COLO668 (cell line): ENCODE data around the gene JARID2.
"Not testable (repeated sequence)": the region's sequence is repeated elsewhere in the genome, so short reads cannot be mapped to it uniquely, and the experiment has no call there.

Source experiments
- DNase-seq: peaks from one replicate; lab custom pipeline; 2025; ENCODE audit not compliant: unreplicated experiment; lab: John Stamatoyannopoulos, UW

The JARID2 gene

DNA sequence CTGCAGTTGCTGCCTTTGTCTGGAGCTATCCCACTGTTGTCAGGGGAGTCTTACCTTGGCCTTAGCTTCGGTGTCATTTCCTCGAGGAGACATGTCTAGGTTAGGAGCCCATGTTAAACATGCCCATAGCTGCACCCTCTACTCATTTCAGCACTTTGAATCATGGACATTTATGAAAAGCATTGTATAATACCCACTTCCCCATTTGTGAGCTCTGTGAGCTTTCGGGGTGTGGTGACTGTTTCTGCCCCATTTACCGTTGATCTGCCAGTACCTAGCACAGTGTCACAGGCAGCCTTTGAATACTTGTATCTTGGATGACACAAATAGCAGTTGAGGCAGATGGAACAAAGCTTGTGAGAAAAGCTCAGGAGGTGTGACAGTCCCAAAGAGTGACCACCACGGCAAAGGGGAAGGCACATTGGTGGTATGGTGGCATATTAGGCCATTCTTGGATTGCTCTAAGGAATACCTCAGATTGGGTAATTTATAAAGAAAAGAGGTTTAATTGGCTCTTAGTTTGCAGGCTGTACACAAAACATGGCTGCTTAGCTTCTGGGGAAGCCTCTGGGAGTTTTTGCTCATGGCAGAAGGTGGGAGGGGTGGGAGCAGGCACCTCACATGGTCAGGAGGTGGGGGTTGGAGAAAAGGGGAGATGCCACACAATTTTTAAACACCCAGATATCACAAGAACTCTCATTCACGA lies 42.0 kb downstream of the JARID2 start:
- no peak for DNase-seq

GRCh38 chr6:15288856-15289255 lies 43.0 kb downstream of the JARID2 start:
- DNase-seq = no peak

DNA sequence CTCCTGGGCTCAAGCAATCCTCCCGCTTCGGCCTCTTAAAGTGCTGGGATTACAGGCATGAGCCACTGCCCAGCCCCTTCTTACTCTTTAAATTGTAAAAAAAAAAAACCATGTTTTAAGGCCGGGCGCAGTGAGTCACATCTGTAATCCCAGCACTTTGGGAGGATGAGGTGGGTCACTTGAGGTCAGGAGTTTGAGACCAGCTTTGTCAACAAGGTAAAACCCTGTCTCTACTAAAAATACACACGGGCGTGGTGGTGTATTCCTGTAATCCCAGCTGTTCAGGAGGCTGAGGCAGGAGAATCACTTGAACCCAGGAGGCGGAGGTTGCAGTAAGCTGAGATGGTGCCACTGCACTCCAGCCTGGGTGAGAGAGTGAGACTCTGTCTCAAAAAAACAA lies 43.6 kb downstream of the JARID2 start:
- not testable (repeated sequence) for DNase-seq

GRCh38 chr6:15290067-15290680 lies 44.3 kb downstream of the JARID2 start:
- DNase-seq = no peak

- no peak for DNase-seq
Observed at GRCh38 chr6:15290962-15291704, 45.3 kb downstream of the JARID2 start.

DNA sequence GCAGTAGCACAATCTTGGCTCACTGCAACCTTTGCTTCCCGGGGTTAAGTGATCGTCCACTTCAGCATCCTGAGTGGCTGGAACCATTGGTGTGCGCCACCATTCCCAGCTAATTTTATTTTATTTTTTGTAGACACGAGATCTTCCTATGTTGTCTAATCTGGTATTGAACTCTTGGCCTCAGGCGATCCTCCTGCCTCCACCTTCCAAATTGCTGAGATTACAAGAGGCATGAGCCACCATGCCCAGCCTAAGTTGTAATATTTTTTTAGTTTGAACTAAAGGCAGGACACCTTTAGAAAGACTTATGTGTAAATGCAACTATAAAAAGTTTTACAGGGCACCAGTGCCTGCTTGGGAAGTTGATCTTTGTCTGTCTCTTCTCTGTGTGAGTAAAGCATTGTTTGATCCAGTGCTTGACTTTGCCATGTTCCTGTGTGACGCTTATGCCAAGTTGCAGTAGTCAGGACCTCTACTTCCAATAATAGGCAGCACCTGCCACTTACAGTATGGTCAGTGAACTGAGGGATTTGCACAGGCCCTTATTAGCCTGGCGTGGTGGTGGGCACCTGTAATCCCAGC lies 46.9 kb downstream of the JARID2 start:
- no peak for DNase-seq

GRCh38 chr6:15293674-15294073 lies 47.8 kb downstream of the JARID2 start:
- no peak for DNase-seq

DNA sequence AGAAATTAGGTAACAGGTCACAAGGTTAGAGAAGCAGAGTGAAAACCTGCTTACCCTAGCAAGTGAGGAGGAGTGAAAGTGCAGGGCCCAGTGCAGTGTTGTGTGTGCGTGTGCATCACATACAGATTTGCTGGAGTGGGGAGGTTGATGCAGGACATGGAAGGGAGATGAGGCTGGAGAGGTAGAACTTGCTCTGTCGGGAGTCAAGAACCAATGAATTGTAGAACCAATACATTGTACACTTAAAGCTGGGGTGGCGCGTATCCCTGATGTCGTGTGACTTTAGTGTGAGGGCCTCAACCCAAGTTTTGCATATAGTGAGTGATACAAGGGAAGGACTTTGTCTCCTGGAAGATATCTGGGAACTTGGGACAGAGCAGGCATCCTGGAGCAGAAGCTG lies 48.6 kb downstream of the JARID2 start:
- DNase-seq = no peak

DNA sequence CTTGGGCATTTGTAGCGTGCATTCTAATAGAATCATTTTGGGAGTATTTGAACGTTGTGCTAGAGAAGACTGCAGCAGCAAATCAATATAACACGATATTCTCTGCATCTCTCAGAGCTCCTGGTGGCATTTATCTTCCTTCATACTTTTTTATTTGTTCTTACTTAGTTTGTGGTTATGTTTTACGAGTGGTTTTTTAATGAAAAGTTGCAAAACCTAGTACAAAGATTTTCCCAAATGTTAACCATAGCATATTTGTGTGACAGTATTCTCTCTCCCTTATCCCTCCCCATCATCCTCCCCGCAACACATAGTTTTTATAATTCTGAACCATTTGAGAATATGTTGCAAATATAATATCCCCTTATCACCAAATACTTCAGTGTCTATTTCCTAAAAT lies 50.4 kb downstream of the JARID2 start:
- DNase-seq = no peak

- no peak for DNase-seq
Observed at GRCh38 chr6:15296735-15297134, 50.9 kb downstream of the JARID2 start.

- not testable (repeated sequence) for DNase-seq
Observed at GRCh38 chr6:15297167-15297566, 51.3 kb downstream of the JARID2 start.

DNA sequence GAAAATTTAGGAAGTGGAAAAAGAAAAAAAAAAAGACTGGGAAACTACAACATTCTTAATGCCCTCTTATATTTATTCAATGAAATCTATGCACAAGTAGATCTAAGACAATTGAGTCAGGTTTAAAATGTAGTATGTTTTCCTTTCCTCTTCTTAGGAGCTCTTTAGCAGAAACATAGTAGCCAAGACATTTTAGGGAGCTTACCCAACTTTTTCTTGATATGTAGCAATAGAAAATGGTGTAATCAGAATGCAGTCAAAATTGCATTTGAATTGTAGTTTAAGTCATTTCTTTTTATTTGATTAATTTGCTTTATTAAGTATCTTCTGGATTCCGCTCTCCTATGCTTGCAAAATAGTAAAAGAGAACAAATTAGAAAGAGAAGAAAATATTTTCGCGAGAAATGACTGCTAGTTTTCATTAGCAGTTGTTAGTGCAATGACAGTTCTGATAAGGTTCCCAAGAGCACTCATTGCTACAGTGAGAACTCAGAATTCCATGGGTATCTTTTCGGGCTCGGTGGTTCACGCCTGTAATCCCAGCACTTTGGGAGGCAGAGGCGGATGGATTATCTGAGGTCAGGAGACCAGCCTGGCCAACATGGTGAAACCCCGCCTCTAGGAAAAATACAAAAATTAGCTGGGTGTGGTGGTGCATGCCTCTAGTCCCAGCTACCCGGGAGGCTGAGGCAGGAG lies 52.2 kb downstream of the JARID2 start:
- no peak for DNase-seq

- no peak for DNase-seq
Observed at GRCh38 chr6:15299430-15300131, 53.7 kb downstream of the JARID2 start.

DNA sequence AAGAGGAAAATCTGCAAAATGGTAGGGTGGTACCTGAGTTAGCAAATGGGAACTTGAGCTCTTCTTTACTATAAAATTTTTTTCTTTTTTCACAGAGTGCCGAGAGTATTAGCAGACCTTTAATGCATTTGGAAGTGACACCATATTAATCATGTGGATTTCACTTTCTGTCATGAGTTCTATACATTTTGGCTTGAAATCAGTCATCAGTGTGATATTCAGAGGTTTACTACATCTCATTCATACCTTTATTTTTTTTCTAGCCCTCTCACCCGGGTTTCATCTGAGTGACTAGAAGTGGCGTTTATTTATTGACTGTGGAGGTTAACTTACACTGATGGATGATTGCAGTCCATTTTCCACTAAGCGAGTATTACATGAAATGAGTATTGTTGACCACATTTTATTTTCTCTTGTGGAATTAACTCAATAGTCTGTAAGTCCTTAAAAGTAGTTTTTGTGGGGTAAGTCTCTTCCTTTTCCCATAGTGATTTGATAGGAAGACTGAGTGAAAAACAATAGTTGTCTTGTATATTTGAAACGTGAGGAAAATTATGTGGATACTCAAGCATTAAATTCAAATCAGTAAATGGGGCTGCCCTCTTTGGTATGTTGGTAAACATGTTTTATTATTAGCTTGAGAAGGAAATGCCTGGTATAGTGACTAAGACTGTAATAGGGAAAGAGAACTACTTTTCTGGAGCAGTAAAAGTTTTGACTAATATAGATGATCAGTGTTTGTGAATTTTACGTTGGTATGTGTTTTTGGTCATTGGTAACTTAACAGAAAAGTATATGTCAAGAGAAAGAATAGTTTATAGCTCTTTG lies 55.5 kb downstream of the JARID2 start:
- DNase-seq = no peak

DNA sequence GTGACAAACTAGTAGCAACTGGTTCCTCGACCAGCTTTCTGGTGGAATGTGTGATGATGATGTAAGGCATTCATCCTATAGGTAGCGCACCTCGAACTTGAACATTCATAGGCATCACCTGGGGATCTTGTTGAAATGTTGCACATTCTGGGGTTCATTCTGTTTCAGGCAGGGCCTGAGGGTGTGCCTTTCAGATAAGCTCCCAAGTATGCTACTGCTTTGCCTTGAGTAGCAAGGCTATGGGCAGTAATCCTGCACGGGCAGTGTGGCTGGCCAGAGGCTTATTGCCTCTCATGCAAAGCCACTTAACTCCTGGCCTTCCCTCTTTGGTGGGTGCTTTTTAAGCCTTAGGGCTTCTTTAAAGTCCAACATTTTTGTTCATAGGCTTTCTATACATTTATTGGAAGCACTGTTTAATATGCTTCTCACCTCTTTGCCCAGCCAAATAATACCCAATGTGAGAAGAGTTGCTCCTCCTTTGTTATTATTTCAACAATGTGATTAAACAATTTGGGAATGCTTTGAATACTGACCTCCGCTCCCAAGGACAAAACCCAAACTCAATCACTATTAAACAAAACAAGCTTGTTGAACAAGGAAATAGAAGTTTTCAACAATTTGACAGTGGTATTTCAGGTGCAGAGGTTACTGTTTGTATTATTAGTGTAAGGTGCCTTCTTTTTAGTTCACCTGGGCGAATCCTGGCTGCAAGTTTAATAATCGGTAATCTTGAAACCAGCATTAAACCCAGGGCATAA lies 57.5 kb downstream of the JARID2 start:
- no peak for DNase-seq

GRCh38 chr6:15303920-15304291 lies 58.0 kb downstream of the JARID2 start:
- DNase-seq = no peak

DNA sequence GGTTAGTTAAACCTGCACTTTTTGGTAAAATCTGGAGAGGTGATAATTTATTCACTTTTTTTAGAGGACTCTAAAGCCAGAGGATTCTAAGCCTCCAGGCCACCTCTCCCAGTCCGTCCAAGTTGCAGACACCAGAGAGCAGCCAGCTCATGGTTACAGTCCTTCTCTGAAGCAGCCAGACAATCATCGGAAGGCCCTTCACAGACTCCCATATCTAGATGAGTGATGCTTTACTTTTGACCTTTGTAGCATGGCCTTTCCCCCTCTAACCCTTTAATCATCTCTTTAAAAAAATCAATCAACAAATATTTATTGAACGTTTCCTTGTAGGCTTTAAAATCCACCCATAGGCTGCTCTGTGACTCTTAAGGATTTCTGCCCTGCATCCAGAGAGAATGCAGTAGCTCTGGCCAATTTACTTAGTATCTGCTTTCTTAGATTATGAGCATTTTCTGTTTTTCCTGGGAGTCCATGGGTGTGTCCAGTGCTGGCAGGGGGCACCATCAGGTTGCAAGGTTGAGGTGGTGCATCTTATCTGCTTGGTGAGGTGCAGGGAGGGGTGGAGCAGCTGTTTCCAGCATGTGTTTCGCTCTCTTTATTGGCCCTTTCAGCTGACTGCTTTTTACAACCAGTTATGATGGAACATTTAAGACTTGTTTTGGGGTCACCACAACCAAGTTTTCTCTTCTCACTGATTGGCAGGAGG lies 58.6 kb downstream of the JARID2 start:
- DNase-seq = no peak

DNA sequence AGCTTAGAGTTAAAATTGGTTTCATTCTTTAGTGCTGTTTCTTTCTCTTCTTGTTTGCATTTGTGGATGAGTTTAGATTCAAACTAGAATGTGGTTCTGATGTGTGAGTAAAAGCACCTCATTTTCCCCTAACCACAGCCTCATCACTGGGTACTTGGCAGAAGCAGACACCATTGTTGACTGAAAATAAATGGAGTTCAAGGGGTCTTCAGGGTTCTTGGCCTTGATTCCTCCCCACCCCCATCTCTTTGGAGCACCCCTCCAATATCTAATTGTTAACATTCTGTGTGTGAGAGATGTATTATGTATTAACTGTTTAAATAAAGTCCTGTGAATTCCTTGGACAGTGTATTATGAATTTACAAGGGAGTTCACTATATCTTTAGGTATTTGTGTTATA lies 59.6 kb downstream of the JARID2 start:
- DNase-seq = no peak

- no peak for DNase-seq
Observed at GRCh38 chr6:15305909-15306308, 60.0 kb downstream of the JARID2 start.
